WERI-Rb-1 (cell line): Measurements from ENCODE around the gene VMP1.
"Not testable (repeated sequence)": the region's sequence is repeated elsewhere in the genome, so short reads cannot be mapped to it uniquely, and the experiment has no call there.

ENCODE experiments used
- DNase-seq: peaks from one replicate; pipeline ENCODE4 v3.0.0-alpha.2; 2020
- H3K27ac ChIP-seq: fragments of 250-450 bp; sonication (Bioruptor Pico); 2 replicates; pipeline ENCODE4 v1.5.1; 2020; ENCODE audit warnings: mild to moderate bottlenecking, moderate library complexity
- H3K27me3 ChIP-seq: fragments of 250-450 bp; sonication (Bioruptor Pico); 2 replicates; pipeline ENCODE4 v1.5.1; 2021; ENCODE audit warnings: mild to moderate bottlenecking, low read depth, moderate library complexity; ENCODE audit not compliant: insufficient read depth, severe bottlenecking
- H3K36me3 ChIP-seq: fragments of 250-450 bp; sonication (Bioruptor Pico); 2 replicates; pipeline ENCODE4 v1.5.1; 2020; ENCODE audit warnings: mild to moderate bottlenecking, moderate library complexity
- H3K4me3 ChIP-seq: 2 replicates; pipeline ENCODE4 v1.5.1; 2011; ENCODE audit warnings: low read depth, mild to moderate bottlenecking, control low read depth, low read length
- H3K9me3 ChIP-seq: fragments of 250-450 bp; sonication (Bioruptor Pico); 2 replicates; pipeline ENCODE4 v1.5.1; 2021; ENCODE audit warnings: mild to moderate bottlenecking, moderate library complexity; ENCODE audit not compliant: severe bottlenecking
- CTCF ChIP-seq: IDR thresholded peaks from 2 replicates; pipeline ENCODE4 v1.5.1; 2011; ENCODE audit warnings: low read depth, mild to moderate bottlenecking, control low read depth, inconsistent platforms, low read length

The VMP1 gene

GRCh38 chr17:59825533-59826322 lies 118.3 kb downstream of the VMP1 start:
- Histone ChIP-seq H3K27me3 (no peaks in the 10 kb centered on the region), H3K9me3 (no peaks in the 10 kb centered on the region), H3K4me3 (no peak overlapping the region), H3K27ac (no peak overlapping the region), H3K36me3 (peaks cover 5% of the 10 kb centered on the region)
- DNase-seq, result no peak
- TF ChIP-seq CTCF, result no peak

- DNase-seq, result no peak
- H3K36me3 ChIP-seq, result peaks cover 5% of the 10 kb centered on the region
- no peaks in the 10 kb centered on the region for H3K9me3 ChIP-seq
- TF ChIP-seq CTCF, result no peak
- H3K27ac ChIP-seq, result no peak overlapping the region
- H3K27me3 ChIP-seq, result no peaks in the 10 kb centered on the region
- no peak overlapping the region for H3K4me3 ChIP-seq
Observed at GRCh38 chr17:59826706-59827453, 119.4 kb downstream of the VMP1 start.

- TF ChIP-seq CTCF, result no peak
- DNase-seq, result no peak
- Histone ChIP-seq H3K27me3 (no peaks in the 10 kb centered on the region), H3K9me3 (no peaks in the 10 kb centered on the region), H3K27ac (no peak overlapping the region), H3K36me3 (no peaks in the 10 kb centered on the region; the same call in none of the 2 replicates), H3K4me3 (no peak overlapping the region)
Observed at GRCh38 chr17:59827721-59828477, 120.4 kb downstream of the VMP1 start.

- no peaks in the 10 kb centered on the region for H3K27me3 ChIP-seq
- TF ChIP-seq CTCF, result no peak
- H3K36me3 ChIP-seq, result no peaks in the 10 kb centered on the region; the same call in 1 of the 2 replicates
- no peaks in the 10 kb centered on the region for H3K9me3 ChIP-seq
- H3K4me3 ChIP-seq, result no peak overlapping the region
- H3K27ac ChIP-seq, result no peak overlapping the region
- no peak for DNase-seq
Observed at GRCh38 chr17:59828478-59828760, 121.0 kb downstream of the VMP1 start.

GRCh38 chr17:59828819-59829216 lies 121.4 kb downstream of the VMP1 start:
- DNase-seq, H3K4me3 ChIP-seq, H3K27ac ChIP-seq, H3K36me3 ChIP-seq, H3K27me3 ChIP-seq, H3K9me3 ChIP-seq: not testable (repeated sequence)
